ENCODE measurements around the gene CDK19.

- TF ChIP-seq RAD21 (IDR thresholded peaks at IDR 0.05; ENCODE audit: low read length) = no peak
- TF ChIP-seq CTCF (IDR thresholded peaks at IDR 0.05) = no peak
- no peak for TF ChIP-seq MXI1 (IDR thresholded peaks at IDR 0.05; ENCODE audit: low read depth, low read length)
- no peak for TF ChIP-seq MAX (IDR thresholded peaks at IDR 0.05; ENCODE audit: low read depth)
- TF ChIP-seq YY1 (IDR thresholded peaks at IDR 0.05; ENCODE audit: low read depth) = no peak
- TF ChIP-seq JUND (IDR thresholded peaks at IDR 0.05) = no peak
- no peak for TF ChIP-seq REST (IDR thresholded peaks at IDR 0.05; ENCODE audit: low read depth, low read length)
- TF ChIP-seq GABPA (IDR thresholded peaks at IDR 0.05; ENCODE audit: low read depth) = no peak
- TF ChIP-seq SIN3A (IDR thresholded peaks at IDR 0.05; ENCODE audit: borderline replicate concordance, low read depth, low read length) = no peak
- no peak for TF ChIP-seq SMC3 (IDR thresholded peaks at IDR 0.05; ENCODE audit: low read depth, low read length)
- no peak for TF ChIP-seq POLR2AphosphoS5 (IDR thresholded peaks at IDR 0.05; ENCODE audit: low read depth, low read length)
- no peak for TF ChIP-seq TEAD4 (IDR thresholded peaks at IDR 0.05; ENCODE audit: borderline replicate concordance, insufficient read depth)
These were observed 86.8 kb downstream of the CDK19 start for GRCh38 chr6:110728501-110728900.

Measured in SK-N-SH (cell line).